Hematopoietic multipotent progenitor cell treated with erythropoietin and hydrocortisone succinate and interleukin-3 and kit ligand, for 8 days (in vitro differentiated cells): ENCODE results near the gene MSH3.
"Not testable (repeated sequence)": the region's sequence is repeated elsewhere in the genome, so short reads cannot be mapped to it uniquely, and the experiment has no call there.

Experiments used
- DNase-seq: peaks from one replicate; pipeline ENCODE4 v3.0.0-alpha.2; 2015

The MSH3 gene

GRCh38 chr5:80799041-80799440 lies 144.6 kb downstream of the MSH3 start:
- DNase-seq, result no peak

GRCh38 chr5:80799573-80799972 lies 145.1 kb downstream of the MSH3 start:
- DNase-seq, result no peak

- DNase-seq, result no peak
These were observed 149.9 kb downstream of the MSH3 start for GRCh38 chr5:80804332-80804731.

- DNase-seq, result no peak
These were observed 150.6 kb downstream of the MSH3 start for GRCh38 chr5:80805038-80805437.

- DNase-seq, result no peak
These were observed 152.5 kb downstream of the MSH3 start for GRCh38 chr5:80806929-80807328.

- DNase-seq, result no peak
These were observed 155.0 kb downstream of the MSH3 start for GRCh38 chr5:80809451-80809850.

- DNase-seq, result no peak
These were observed 156.0 kb downstream of the MSH3 start for GRCh38 chr5:80810425-80810824.

- no peak for DNase-seq
These were observed 162.1 kb downstream of the MSH3 start for GRCh38 chr5:80816590-80816989.

GRCh38 chr5:80820685-80821084 lies 166.2 kb downstream of the MSH3 start:
- DNase-seq, result no peak

- DNase-seq, result no peak
These were observed 168.2 kb downstream of the MSH3 start for GRCh38 chr5:80822640-80823039.

- DNase-seq, result not testable (repeated sequence)
These were observed 169.7 kb downstream of the MSH3 start for GRCh38 chr5:80824159-80824558.

- DNase-seq, result peak; percentile 4
These were observed 171.5 kb downstream of the MSH3 start for GRCh38 chr5:80825786-80826460.

- no peak for DNase-seq
These were observed 180.3 kb downstream of the MSH3 start for GRCh38 chr5:80834710-80835109.

- no peak for DNase-seq
These were observed 180.7 kb downstream of the MSH3 start for GRCh38 chr5:80835128-80835527.

GRCh38 chr5:80837679-80838078 lies 183.2 kb downstream of the MSH3 start:
- no peak for DNase-seq

GRCh38 chr5:80841026-80841797 lies 186.8 kb downstream of the MSH3 start:
- DNase-seq, result not testable (repeated sequence)

- not testable (repeated sequence) for DNase-seq
These were observed 192.0 kb downstream of the MSH3 start for GRCh38 chr5:80846422-80846821.

- not testable (repeated sequence) for DNase-seq
These were observed 195.7 kb downstream of the MSH3 start for GRCh38 chr5:80850168-80850567.

GRCh38 chr5:80852331-80853245 lies 198.1 kb downstream of the MSH3 start:
- DNase-seq, result no peak

- no peak for DNase-seq
These were observed 199.0 kb downstream of the MSH3 start for GRCh38 chr5:80853413-80853812.

GRCh38 chr5:80854583-80854982 lies 200.1 kb downstream of the MSH3 start:
- no peak for DNase-seq

- no peak for DNase-seq
These were observed 206.6 kb downstream of the MSH3 start for GRCh38 chr5:80860924-80861613.

GRCh38 chr5:80863708-80864107 lies 209.3 kb downstream of the MSH3 start:
- no peak for DNase-seq
